NCI-H146 treated with DMSO at 0.1 percent for 48 hours (cell line): ENCODE results near the gene HSPG2.
A peak's percentile ranks its signal among the peaks of the same experiment; 100 is the strongest.

ENCODE experiments used
- DNase-seq: peaks from one replicate; lab custom pipeline; 2025; ENCODE audit not compliant: unreplicated experiment; lab: John Stamatoyannopoulos, UW

HSPG2 gene

GRCh38 chr1:21884456-21885235, 52.5 kb downstream of the HSPG2 start:
- no peak for DNase-seq

GRCh38 chr1:21882721-21883415, 54.2 kb downstream of the HSPG2 start:
- no peak for DNase-seq

- no peak for DNase-seq
Measured at GRCh38 chr1:21881250-21881649, 55.9 kb downstream of the HSPG2 start.

GRCh38 chr1:21880619-21880970, 56.5 kb downstream of the HSPG2 start:
- no peak for DNase-seq

GRCh38 chr1:21879928-21880618, 57.0 kb downstream of the HSPG2 start:
- no peak for DNase-seq

- DNase-seq, result no peak
Measured at GRCh38 chr1:21878840-21879478, 58.2 kb downstream of the HSPG2 start.

GRCh38 chr1:21878009-21878773, 58.9 kb downstream of the HSPG2 start:
- no peak for DNase-seq

- DNase-seq, result no peak
Measured at GRCh38 chr1:21876267-21876666, 60.8 kb downstream of the HSPG2 start.

- DNase-seq, result no peak
Measured at GRCh38 chr1:21875621-21876063, 61.5 kb downstream of the HSPG2 start.

- no peak for DNase-seq
Measured at GRCh38 chr1:21874778-21875547, 62.1 kb downstream of the HSPG2 start.

- DNase-seq, result no peak
Measured at GRCh38 chr1:21874328-21874727, 62.8 kb downstream of the HSPG2 start.

GRCh38 chr1:21873761-21874160, 63.3 kb downstream of the HSPG2 start:
- no peak for DNase-seq

GRCh38 chr1:21873174-21873573, 63.9 kb downstream of the HSPG2 start:
- DNase-seq, result no peak

- DNase-seq, result no peak
Measured at GRCh38 chr1:21872445-21873079, 64.5 kb downstream of the HSPG2 start.

- DNase-seq, result no peak
Measured at GRCh38 chr1:21871943-21872342, 65.2 kb downstream of the HSPG2 start.

GRCh38 chr1:21870611-21871010, 66.5 kb downstream of the HSPG2 start:
- no peak for DNase-seq

GRCh38 chr1:21869620-21870121, 67.4 kb downstream of the HSPG2 start:
- no peak for DNase-seq

- DNase-seq, result peak; percentile 23
Measured at GRCh38 chr1:21868941-21869454, 68.1 kb downstream of the HSPG2 start.

- DNase-seq, result no peak
Measured at GRCh38 chr1:21868482-21868881, 68.6 kb downstream of the HSPG2 start.
